Naive thymus-derived CD4-positive, alpha-beta T cell (primary cell): Measurements from ENCODE around the gene CCDC192. TPM values are rescaled to one million over a fixed set of nuclear protein-coding genes. Genes with fewer than 3 reads are reported as not detected.
A peak's percentile ranks its signal among the peaks of the same experiment; 100 is the strongest.

ENCODE experiments used
- ATAC-seq: fragments of 150-1000 bp; cut with Tn5 transposase; 2 replicates; pipeline ENCODE4 v1.10.0; 2021; ENCODE audit warnings: mild to moderate bottlenecking, moderate library complexity
- CTCF ChIA-PET: fragments of 350-600 bp; sonication (Branson Sonifier 250); formaldehyde crosslinking; loops from one replicate; lab custom pipeline; 2021; ENCODE audit warnings: antibody characterized with exemption; lab: Charles Lee
- POLR2A ChIA-PET: fragments of 350-600 bp; sonication (Branson Sonifier 250); formaldehyde crosslinking; loops from one replicate; lab custom pipeline; 2021; ENCODE audit warnings: antibody characterized with exemption, inconsistent platforms; lab: Charles Lee
- DNase-seq, 9 donors: peaks; one replicate each; pipeline versions ENCODE4 v3.0.0 to v3.0.0-alpha.2; 2020 to 2022; ENCODE audit warnings: mixed read lengths in 1 of 9
- H3K27ac ChIP-seq: one replicate; pipeline ENCODE4 v1.7.0; 2013; ENCODE audit warnings: mild to moderate bottlenecking, low read depth, low read length, moderate library complexity
- H3K27me3 ChIP-seq, 2 donors: one replicate each; pipeline ENCODE4 v1.7.0; 2013; ENCODE audit warnings: low read length in 2 of 2, mild to moderate bottlenecking in 2 of 2, moderate library complexity in 2 of 2; ENCODE audit not compliant: control insufficient read depth in 2 of 2, insufficient read depth in 2 of 2
- H3K36me3 ChIP-seq, 3 experiments: 1 replicate in 2 of 3; 2 replicates in 1 of 3; pipeline ENCODE4 v1.7.0; 2013; ENCODE audit warnings: low read length in 3 of 3, mild to moderate bottlenecking in 3 of 3, moderate library complexity in 1 of 3; ENCODE audit not compliant: insufficient read depth in 3 of 3, control insufficient read depth in 2 of 3
- H3K4me1 ChIP-seq, 2 donors: one replicate each; pipeline ENCODE4 v1.7.0; 2013; ENCODE audit warnings: low read length in 2 of 2, mild to moderate bottlenecking in 2 of 2, moderate library complexity in 1 of 2; ENCODE audit not compliant: control insufficient read depth in 2 of 2, insufficient read depth in 2 of 2
- H3K4me3 ChIP-seq: 2 replicates; pipeline ENCODE4 v1.7.0; 2013; ENCODE audit warnings: mild to moderate bottlenecking, low read length
- H3K9me3 ChIP-seq, 3 experiments: 1 replicate in 2 of 3; 2 replicates in 1 of 3; pipeline ENCODE4 v1.7.0; 2013; ENCODE audit warnings: low read length in 3 of 3; ENCODE audit not compliant: control insufficient read depth in 2 of 3
- H3K27ac Mint-ChIP-seq, 9 donors: one replicate each; pipeline ENCODE4 v1.8.0; 2020 to 2022; ENCODE audit warnings: mixed read lengths in 9 of 9, mild to moderate bottlenecking in 8 of 9, moderate library complexity in 5 of 9, inconsistent platforms in 2 of 9
- H3K27me3 Mint-ChIP-seq, 5 donors: one replicate each; pipeline ENCODE4 v1.8.0; 2021 to 2022; ENCODE audit warnings: mixed read lengths in 5 of 5, mild to moderate bottlenecking in 1 of 5
- H3K36me3 Mint-ChIP-seq, 5 donors: one replicate each; pipeline ENCODE4 v1.8.0; 2020 to 2022; ENCODE audit warnings: mixed read lengths in 5 of 5, mild to moderate bottlenecking in 3 of 5, inconsistent platforms in 1 of 5
- H3K4me1 Mint-ChIP-seq, 7 donors: one replicate each; pipeline ENCODE4 v1.8.0; 2020 to 2022; ENCODE audit warnings: mixed read lengths in 7 of 7, mild to moderate bottlenecking in 3 of 7, inconsistent platforms in 1 of 7
- H3K4me3 Mint-ChIP-seq, 10 donors: one replicate each; pipeline ENCODE4 v1.8.0; 2020 to 2022; ENCODE audit warnings: mild to moderate bottlenecking in 10 of 10, mixed read lengths in 10 of 10, moderate library complexity in 6 of 10, inconsistent platforms in 2 of 10
- H3K9me3 Mint-ChIP-seq, 11 donors: one replicate each; pipeline ENCODE4 v1.8.0; 2020 to 2022; ENCODE audit warnings: mixed read lengths in 11 of 11, mild to moderate bottlenecking in 4 of 11, inconsistent platforms in 1 of 11, moderate library complexity in 1 of 11
- intact Hi-C, 2 donors: fragments of 100-400 bp; cut with micrococcal nuclease; formaldehyde crosslinking; loops; one replicate each; pipeline ENCODE4 v1.15.1; 2023
- polyA plus RNA-seq, 2 donors: library from polyadenylated mRNA; unstranded; fragments of 300-500 nt; fragmentation: Illumina TruSeq; gene quantifications; one replicate each; pipeline ENCODE4 v1.2.3, GENCODE V29; 2021
- total RNA-seq, 6 experiments: library from RNA in 5 of 6; stranded (reverse) in 5 of 6; gene quantifications; 1 replicate in 5 of 6; 2 replicates in 1 of 6; pipeline ENCODE4 v1.2.3 and lab custom pipeline; 2021 to 2026

The CCDC192 gene
- total and polyA plus RNA-seq, 7 experiments from 2014 or later, result not detected

- ChIA-PET CTCF (no interaction called here), POLR2A (no interaction called here)
- Histone ChIP-seq H3K9me3 (no peaks in the 10 kb centered on the region), H3K4me3 (no peak overlapping the region), H3K27ac (no peak overlapping the region), H3K36me3 (no peaks in the 10 kb centered on the region), H3K4me1 (no peaks in the 10 kb centered on the region), H3K27me3 (no peaks in the 10 kb centered on the region)
- ATAC-seq, result no peak
- intact Hi-C loops, result no loop called here
- Mint-ChIP-seq H3K4me3 (no peak overlapping the region), H3K36me3 (peaks cover 0 to 5% (median 0%) of the 10 kb centered on the region in 5 donors), H3K27me3 (no peaks in the 10 kb centered on the region), H3K9me3 (peaks cover 0 to 3% (median 0%) of the 10 kb centered on the region in 11 donors), H3K27ac (no peak overlapping the region), H3K4me1 (no peaks in the 10 kb centered on the region)
- DNase-seq, result no peak
These were observed 146.2 kb downstream of the CCDC192 start for GRCh38 chr5:127849408-127849807.

GRCh38 chr5:127849891-127850290 is 146.7 kb downstream of the CCDC192 start:
- Histone ChIP-seq H3K4me1 (no peaks in the 10 kb centered on the region), H3K27ac (no peak overlapping the region), H3K36me3 (no peaks in the 10 kb centered on the region), H3K4me3 (no peak overlapping the region), H3K27me3 (no peaks in the 10 kb centered on the region), H3K9me3 (no peaks in the 10 kb centered on the region)
- DNase-seq (no peak), ATAC-seq (no peak)
- H3K27ac Mint-ChIP-seq, result no peak overlapping the region
- CTCF ChIA-PET, result no interaction called here
- H3K36me3 Mint-ChIP-seq, result peaks cover 0 to 5% (median 0%) of the 10 kb centered on the region in 5 donors
- no peaks in the 10 kb centered on the region for H3K27me3 Mint-ChIP-seq
- peaks cover 0 to 3% (median 0%) of the 10 kb centered on the region in 11 donors for H3K9me3 Mint-ChIP-seq
- H3K4me3 Mint-ChIP-seq, result no peak overlapping the region
- intact Hi-C loops, result no loop called here
- POLR2A ChIA-PET, result no interaction called here
- no peaks in the 10 kb centered on the region for H3K4me1 Mint-ChIP-seq

- H3K27me3 ChIP-seq, result no peaks in the 10 kb centered on the region
- ChIA-PET POLR2A (no interaction called here), CTCF (no interaction called here)
- DNase-seq, result no peak
- no peaks in the 10 kb centered on the region for H3K9me3 ChIP-seq
- ATAC-seq, result no peak
- H3K4me1 ChIP-seq, result no peaks in the 10 kb centered on the region
- no peak overlapping the region for H3K4me3 ChIP-seq
- Mint-ChIP-seq H3K27me3 (no peaks in the 10 kb centered on the region), H3K36me3 (peaks cover 0 to 3% (median 0%) of the 10 kb centered on the region in 5 donors), H3K4me1 (peaks cover 0 to 7% (median 0%) of the 10 kb centered on the region in 7 donors), H3K27ac (no peak overlapping the region), H3K4me3 (no peak overlapping the region), H3K9me3 (peaks cover 0 to 5% (median 0%) of the 10 kb centered on the region in 11 donors)
- intact Hi-C loops, result no loop called here
- no peaks in the 10 kb centered on the region for H3K36me3 ChIP-seq
- H3K27ac ChIP-seq, result no peak overlapping the region
These were observed 148.8 kb downstream of the CCDC192 start for GRCh38 chr5:127851964-127852363.

- CTCF ChIA-PET, result no interaction called here
- H3K4me3 Mint-ChIP-seq, result no peak overlapping the region
- intact Hi-C loops, result no loop called here
These were observed 151.3 kb downstream of the CCDC192 start for GRCh38 chr5:127854520-127854919.

GRCh38 chr5:127856292-127856691 is 153.1 kb downstream of the CCDC192 start:
- H3K4me1 Mint-ChIP-seq, result peaks cover 0 to 7% (median 0%) of the 10 kb centered on the region in 7 donors
- Histone ChIP-seq H3K36me3 (no peaks in the 10 kb centered on the region), H3K4me1 (no peaks in the 10 kb centered on the region), H3K27me3 (no peaks in the 10 kb centered on the region), H3K4me3 (no peak overlapping the region), H3K9me3 (no peaks in the 10 kb centered on the region), H3K27ac (no peak overlapping the region)
- H3K9me3 Mint-ChIP-seq, result peaks cover 0 to 4% (median 0%) of the 10 kb centered on the region in 11 donors
- H3K27me3 Mint-ChIP-seq, result peaks cover 0 to 9% (median 5%) of the 10 kb centered on the region in 5 donors
- POLR2A ChIA-PET, result no interaction called here
- peaks cover 0 to 3% (median 0%) of the 10 kb centered on the region in 5 donors for H3K36me3 Mint-ChIP-seq
- intact Hi-C loops, result no loop called here
- peak overlapping the region in 1 of 10 donors; percentile 18 for H3K4me3 Mint-ChIP-seq
- CTCF ChIA-PET, result no interaction called here
- peak overlapping the region in 1 of 9 donors; percentile 67 for H3K27ac Mint-ChIP-seq
- no peak for DNase-seq
- no peak for ATAC-seq

More at GRCh38 chr5:127854520-127854919, 151.3 kb downstream of the CCDC192 start:
- POLR2A ChIA-PET, result no interaction called here
- H3K9me3 Mint-ChIP-seq, result peaks cover 0 to 4% (median 0%) of the 10 kb centered on the region in 11 donors
- H3K27ac ChIP-seq, result no peak overlapping the region
- H3K27me3 Mint-ChIP-seq, result peaks cover 0 to 1% (median under 1%) of the 10 kb centered on the region in 5 donors
- no peaks in the 10 kb centered on the region for H3K9me3 ChIP-seq
- ATAC-seq (no peak), DNase-seq (no peak)
- H3K27me3 ChIP-seq, result no peaks in the 10 kb centered on the region
- no peaks in the 10 kb centered on the region for H3K36me3 ChIP-seq
- H3K4me3 ChIP-seq, result no peak overlapping the region
- peaks cover 0 to 7% (median 0%) of the 10 kb centered on the region in 7 donors for H3K4me1 Mint-ChIP-seq
- H3K4me1 ChIP-seq, result no peaks in the 10 kb centered on the region
- peaks cover 0 to 3% (median 0%) of the 10 kb centered on the region in 5 donors for H3K36me3 Mint-ChIP-seq
- no peak overlapping the region for H3K27ac Mint-ChIP-seq

- intact Hi-C loops, result no loop called here
- ATAC-seq (no peak), DNase-seq (no peak)
- Histone ChIP-seq H3K4me1 (no peaks in the 10 kb centered on the region), H3K27ac (no peak overlapping the region), H3K27me3 (no peaks in the 10 kb centered on the region), H3K9me3 (no peaks in the 10 kb centered on the region), H3K36me3 (no peaks in the 10 kb centered on the region), H3K4me3 (no peak overlapping the region)
- POLR2A ChIA-PET, result no interaction called here
- H3K36me3 Mint-ChIP-seq, result peaks cover 0 to 3% (median 0%) of the 10 kb centered on the region in 5 donors
- peaks cover 0 to 7% (median 0%) of the 10 kb centered on the region in 7 donors for H3K4me1 Mint-ChIP-seq
- H3K9me3 Mint-ChIP-seq, result peaks cover 0 to 4% (median 0%) of the 10 kb centered on the region in 11 donors
- H3K27ac Mint-ChIP-seq, result no peak overlapping the region
- H3K27me3 Mint-ChIP-seq, result peaks cover 0 to 9% (median 5%) of the 10 kb centered on the region in 5 donors
- CTCF ChIA-PET, result no interaction called here
- no peak overlapping the region for H3K4me3 Mint-ChIP-seq
These were observed 155.1 kb downstream of the CCDC192 start for GRCh38 chr5:127858116-127858784.

- peaks cover 0 to 2% (median 0%) of the 10 kb centered on the region in 5 donors for H3K36me3 Mint-ChIP-seq
- POLR2A ChIA-PET, result no interaction called here
These were observed 157.1 kb downstream of the CCDC192 start for GRCh38 chr5:127860291-127860690.

More at GRCh38 chr5:127860291-127860690, 157.1 kb downstream of the CCDC192 start:
- no peak for ATAC-seq
- Histone ChIP-seq H3K27ac (no peak overlapping the region), H3K9me3 (no peaks in the 10 kb centered on the region), H3K4me3 (no peak overlapping the region), H3K36me3 (no peaks in the 10 kb centered on the region), H3K4me1 (no peaks in the 10 kb centered on the region), H3K27me3 (no peaks in the 10 kb centered on the region)
- Mint-ChIP-seq H3K4me1 (peaks cover 0 to 7% (median 0%) of the 10 kb centered on the region in 7 donors), H3K4me3 (no peak overlapping the region), H3K27me3 (peaks cover 0 to 9% (median 5%) of the 10 kb centered on the region in 5 donors), H3K27ac (no peak overlapping the region), H3K9me3 (peaks cover 0 to 2% (median 0%) of the 10 kb centered on the region in 11 donors)
- intact Hi-C loops, result no loop called here
- CTCF ChIA-PET, result no interaction called here
- DNase-seq, result no peak
